Uterus (tissue), 2 donors: ENCODE measurements around the gene AZIN2.

Experiments
- CTCF ChIP-seq, 4 experiments: fragments of 200-600 bp in 2 of 4; fragments of 450-650 bp in 2 of 4; sonication (generic) in 2 of 4; IDR thresholded peaks; one replicate each; pipeline ENCODE4 v1.5.1; 2016 to 2019; ENCODE audit warnings: antibody characterized with exemption in 4 of 4, mild to moderate bottlenecking in 2 of 4, moderate library complexity in 1 of 4
- POLR2A ChIP-seq, 2 donors: fragments of 450-650 bp; IDR thresholded peaks; one replicate each; pipeline ENCODE4 v1.6.1; 2016; ENCODE audit warnings: antibody characterized with exemption in 2 of 2, mild to moderate bottlenecking in 1 of 2, moderate library complexity in 1 of 2

GRCh38 chr1:33043267-33044092, 37.5 kb upstream of the AZIN2 start:
- TF ChIP-seq CTCF (IDR thresholded peaks at IDR 0.05), result no peak
- no peak for TF ChIP-seq POLR2A (IDR thresholded peaks at IDR 0.05)
